Purkinje cell (primary cell): ENCODE results near the gene EFEMP1. TPM values are rescaled to one million over a fixed set of nuclear protein-coding genes. Genes with fewer than 3 reads are reported as not detected.

Experiments used
- polyA plus RNA-seq: library from polyadenylated mRNA; unstranded; fragments of >200 nt; fragmentation: Nextera tagmentation; gene quantifications from 2 replicates; pipeline ENCODE4 v1.2.1, GENCODE V29; 2014

The EFEMP1 gene, protein sequence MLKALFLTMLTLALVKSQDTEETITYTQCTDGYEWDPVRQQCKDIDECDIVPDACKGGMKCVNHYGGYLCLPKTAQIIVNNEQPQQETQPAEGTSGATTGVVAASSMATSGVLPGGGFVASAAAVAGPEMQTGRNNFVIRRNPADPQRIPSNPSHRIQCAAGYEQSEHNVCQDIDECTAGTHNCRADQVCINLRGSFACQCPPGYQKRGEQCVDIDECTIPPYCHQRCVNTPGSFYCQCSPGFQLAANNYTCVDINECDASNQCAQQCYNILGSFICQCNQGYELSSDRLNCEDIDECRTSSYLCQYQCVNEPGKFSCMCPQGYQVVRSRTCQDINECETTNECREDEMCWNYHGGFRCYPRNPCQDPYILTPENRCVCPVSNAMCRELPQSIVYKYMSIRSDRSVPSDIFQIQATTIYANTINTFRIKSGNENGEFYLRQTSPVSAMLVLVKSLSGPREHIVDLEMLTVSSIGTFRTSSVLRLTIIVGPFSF
- polyA plus RNA-seq: 18.0 and 28.9 TPM in 2 replicates

DNA sequence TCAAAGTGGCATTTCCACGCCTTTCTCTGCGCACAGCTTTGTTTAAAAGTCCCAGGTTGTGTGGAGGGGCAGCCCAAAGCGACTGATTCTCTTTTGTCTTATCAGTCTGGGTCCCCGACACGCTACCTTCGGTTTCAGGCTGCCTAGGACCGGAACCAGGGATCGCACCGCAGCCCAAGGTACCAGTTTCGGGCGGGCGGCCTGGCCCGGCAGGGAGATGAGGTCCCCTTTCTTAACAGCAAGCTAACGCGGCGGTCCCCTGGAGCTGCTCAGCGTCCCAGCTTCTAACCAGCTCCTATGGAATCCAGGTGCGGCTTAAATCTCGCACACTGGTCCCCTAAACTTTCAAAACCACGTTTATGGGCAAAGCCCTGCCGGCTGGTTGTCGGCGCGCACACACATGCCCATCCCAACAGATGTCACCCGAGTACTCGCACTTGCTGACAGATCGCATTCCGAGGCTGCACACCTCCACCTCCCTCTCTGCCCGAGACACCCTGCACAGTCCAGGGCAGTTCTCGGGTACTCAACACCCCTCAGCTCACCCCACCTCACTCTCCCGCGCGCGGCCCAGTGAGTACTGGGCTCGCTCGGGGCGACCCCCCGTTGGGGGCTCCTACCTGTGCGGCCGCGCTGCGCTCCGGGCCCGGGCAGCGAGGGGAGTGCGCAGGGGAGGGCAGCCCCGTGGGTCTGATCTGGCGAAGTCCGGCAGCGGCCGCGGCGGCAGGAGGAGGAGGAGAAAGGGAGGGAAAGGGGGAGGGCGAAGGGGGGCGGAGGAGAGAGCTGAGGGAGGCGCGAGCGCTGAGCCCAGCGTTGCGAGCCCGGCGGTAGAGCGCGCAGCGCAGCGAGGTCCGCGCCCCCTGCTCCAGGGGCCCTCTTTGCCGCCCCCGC, at the start of gene EFEMP1:
TSS of gene EFEMP1 (minus strand) at position 692 of the 891 bp plus-strand sequence. CDS start 1,342 bp downstream, outside the sequence.

Other genes starting within 250 kb of the EFEMP1 start
- gene PNPT1, start 229.9 kb downstream of the EFEMP1 start, polyA plus RNA-seq: 24.4 and 35.1 TPM in 2 replicates